Fibroblast of pulmonary artery (primary cell): Measurements from ENCODE around the gene OSER1.

Experiments
- DNase-seq: peaks from one replicate; pipeline ENCODE4 v3.0.0-alpha.2; 2010; ENCODE audit warnings: low read depth
- H3K4me3 ChIP-seq: replicated peaks from 2 replicates; pipeline ENCODE4 v1.5.1; 2011; ENCODE audit warnings: low read depth, mild to moderate bottlenecking, control low read depth, low read length, moderate library complexity
- TF ChIP-seq, protein P1 (sequence below): IDR thresholded peaks from 2 replicates; pipeline ENCODE4 v1.5.1; 2011; ENCODE audit warnings: mild to moderate bottlenecking, control low read depth, low read length, inconsistent platforms; ENCODE audit errors: missing control alignments

Gene OSER1

DNA sequence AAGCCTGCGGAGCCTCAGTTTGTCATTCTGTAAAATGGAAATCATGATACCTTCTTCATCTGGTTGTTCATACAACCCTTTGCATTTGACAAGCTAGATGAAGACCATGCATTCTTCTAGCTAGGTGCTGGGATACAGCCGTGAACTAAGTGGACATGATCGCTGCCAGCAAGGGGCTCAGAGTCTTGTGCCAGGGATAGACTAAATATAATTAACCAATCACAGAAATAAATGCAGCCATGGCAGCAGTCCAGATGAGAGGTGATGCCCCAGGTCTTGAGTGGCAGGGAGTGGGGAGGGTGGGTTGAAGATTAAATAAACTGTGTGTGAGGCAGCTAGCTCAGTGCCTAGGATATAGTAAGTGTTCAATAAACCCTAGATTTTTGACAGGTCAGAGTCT lies 42.8 kb downstream of the OSER1 start:
- H3K4me3 ChIP-seq = no peak overlapping the region
- TF ChIP-seq, protein P1, sequence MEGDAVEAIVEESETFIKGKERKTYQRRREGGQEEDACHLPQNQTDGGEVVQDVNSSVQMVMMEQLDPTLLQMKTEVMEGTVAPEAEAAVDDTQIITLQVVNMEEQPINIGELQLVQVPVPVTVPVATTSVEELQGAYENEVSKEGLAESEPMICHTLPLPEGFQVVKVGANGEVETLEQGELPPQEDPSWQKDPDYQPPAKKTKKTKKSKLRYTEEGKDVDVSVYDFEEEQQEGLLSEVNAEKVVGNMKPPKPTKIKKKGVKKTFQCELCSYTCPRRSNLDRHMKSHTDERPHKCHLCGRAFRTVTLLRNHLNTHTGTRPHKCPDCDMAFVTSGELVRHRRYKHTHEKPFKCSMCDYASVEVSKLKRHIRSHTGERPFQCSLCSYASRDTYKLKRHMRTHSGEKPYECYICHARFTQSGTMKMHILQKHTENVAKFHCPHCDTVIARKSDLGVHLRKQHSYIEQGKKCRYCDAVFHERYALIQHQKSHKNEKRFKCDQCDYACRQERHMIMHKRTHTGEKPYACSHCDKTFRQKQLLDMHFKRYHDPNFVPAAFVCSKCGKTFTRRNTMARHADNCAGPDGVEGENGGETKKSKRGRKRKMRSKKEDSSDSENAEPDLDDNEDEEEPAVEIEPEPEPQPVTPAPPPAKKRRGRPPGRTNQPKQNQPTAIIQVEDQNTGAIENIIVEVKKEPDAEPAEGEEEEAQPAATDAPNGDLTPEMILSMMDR = no peak
- no peak for DNase-seq

GRCh38 chr20:44166477-44166876 lies 44.1 kb downstream of the OSER1 start:
- TF ChIP-seq, protein P1 = no peak
- DNase-seq = peak; percentile 69
- H3K4me3 ChIP-seq = no peak overlapping the region

- H3K4me3 ChIP-seq = no peak overlapping the region
- DNase-seq = peak; percentile 38
- TF ChIP-seq, protein P1 = no peak
Observed at GRCh38 chr20:44166008-44166407, 44.6 kb downstream of the OSER1 start.

- TF ChIP-seq, protein P1 = no peak
- H3K4me3 ChIP-seq = no peak overlapping the region
- no peak for DNase-seq
Observed at GRCh38 chr20:44160133-44160532, 50.4 kb downstream of the OSER1 start.

- TF ChIP-seq, protein P1 = no peak
- H3K4me3 ChIP-seq = no peak overlapping the region
- no peak for DNase-seq
Observed at GRCh38 chr20:44159711-44160110, 50.9 kb downstream of the OSER1 start.

DNA sequence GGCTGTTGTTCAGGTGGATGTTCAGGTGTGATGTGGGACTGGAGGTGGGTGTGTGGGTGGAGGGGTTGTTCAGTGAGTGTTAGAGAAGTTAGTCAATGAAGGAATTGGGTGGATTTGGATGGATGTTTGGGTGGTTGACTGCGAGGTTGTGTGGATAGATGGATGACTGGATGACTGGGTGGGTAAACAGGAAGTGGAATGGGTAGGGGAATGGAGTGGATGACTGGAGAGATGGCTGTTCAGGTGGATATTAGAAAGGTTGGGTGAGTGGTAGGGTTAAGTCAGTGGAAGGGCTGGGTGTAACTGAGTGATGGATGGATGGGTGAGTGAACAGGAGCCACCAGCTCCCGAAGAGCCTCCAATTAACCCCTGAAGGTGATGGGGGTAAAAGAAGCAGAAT lies 51.4 kb downstream of the OSER1 start:
- no peak for DNase-seq
- TF ChIP-seq, protein P1 = no peak

GRCh38 chr20:44157061-44157460 lies 53.5 kb downstream of the OSER1 start:
- no peak for DNase-seq
- no peak overlapping the region for H3K4me3 ChIP-seq
- TF ChIP-seq, protein P1 = no peak

More for the DNA sequence above, 51.4 kb downstream of the OSER1 start:
- H3K4me3 ChIP-seq = no peak overlapping the region
